Measurements from ENCODE around the gene MUC20. TPM values are rescaled to one million over a fixed set of nuclear protein-coding genes. Genes with fewer than 3 reads are reported as not detected.
"Not testable (repeated sequence)": the region's sequence is repeated elsewhere in the genome, so short reads cannot be mapped to it uniquely, and the experiment has no call there.

Gene MUC20
- total and polyA plus RNA-seq, 9 donors, result 1.5 to 25.5 (median 11.0) TPM

DNA sequence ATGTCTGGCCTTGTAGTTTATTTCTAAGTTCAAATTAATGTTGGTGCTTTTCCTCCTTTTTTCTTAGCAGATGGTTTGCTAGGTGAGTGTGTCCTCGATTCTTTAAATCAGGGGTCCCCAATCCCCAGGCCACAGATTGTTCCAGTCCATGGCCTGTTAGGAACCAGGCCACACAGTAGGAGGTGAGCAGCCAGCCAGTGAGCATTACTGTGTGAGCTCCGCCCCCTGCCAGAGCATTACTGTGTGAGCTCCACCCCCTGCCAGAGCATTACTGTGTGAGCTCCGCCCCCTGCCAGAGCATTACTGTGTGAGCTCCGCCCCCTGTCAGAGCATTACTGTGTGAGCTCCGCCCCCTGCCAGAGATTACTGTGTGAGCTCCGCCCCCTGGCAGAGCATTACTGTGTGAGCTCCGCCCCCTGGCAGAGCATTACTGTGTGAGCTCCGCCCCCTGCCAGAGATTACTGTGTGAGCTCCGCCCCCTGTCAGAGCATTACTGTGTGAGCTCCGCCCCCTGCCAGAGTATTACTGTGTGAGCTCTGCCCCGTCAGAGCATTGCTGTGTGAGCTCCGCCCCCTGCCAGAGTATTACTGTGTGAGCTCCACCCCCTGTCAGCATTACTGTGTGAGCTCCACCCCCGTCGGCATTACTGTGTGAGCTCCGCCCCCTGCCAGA is 34.1 kb upstream of the MUC20 start:
- H3K36me3 ChIP-seq; intact Hi-C loops (cut with DNase I); DNase-seq; H3K9me3 ChIP-seq; H3K27me3 ChIP-seq; H3K27ac ChIP-seq; H3K4me1 ChIP-seq (ENCODE audit: insufficient read depth); H3K4me3 ChIP-seq: not testable (repeated sequence)
- 88 to 94% (median 89%) methylated on average over 3 to 14 of the region's 15 CpGs for WGBS, 3 donors

DNA sequence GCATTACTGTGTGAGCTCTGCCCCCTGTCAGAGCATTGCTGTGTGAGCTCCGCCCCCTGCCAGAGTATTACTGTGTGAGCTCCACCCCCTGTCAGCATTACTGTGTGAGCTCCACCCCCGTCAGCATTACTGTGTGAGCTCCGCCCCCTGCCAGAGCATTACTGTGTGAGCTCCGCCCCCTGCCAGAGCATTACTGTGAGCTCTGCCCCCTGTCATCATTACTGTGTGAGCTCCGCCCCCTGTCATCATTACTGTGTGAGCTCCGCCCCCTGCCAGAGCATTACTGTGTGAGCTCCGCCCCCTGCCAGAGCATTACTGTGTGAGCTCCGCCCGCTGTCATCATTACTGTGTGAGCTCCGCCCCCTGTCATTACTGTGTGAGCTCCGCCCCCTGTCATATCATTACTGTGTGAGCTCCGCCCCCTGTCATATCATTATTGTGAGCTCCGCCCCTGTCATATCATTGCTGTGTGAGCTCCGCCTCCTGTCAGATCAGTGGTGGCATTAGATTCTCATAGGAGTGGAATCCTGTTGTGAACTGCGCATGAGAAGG is 33.5 kb upstream of the MUC20 start:
- DNase-seq; H3K4me3 ChIP-seq; H3K4me1 ChIP-seq (ENCODE audit: insufficient read depth); H3K27me3 ChIP-seq; H3K9me3 ChIP-seq; H3K36me3 ChIP-seq; intact Hi-C loops (cut with DNase I): not testable (repeated sequence)
- H3K27ac ChIP-seq, result peak overlapping the region in 1 of 2 donors; percentile 40
- WGBS, 3 donors, result 93 to 96% (median 95%) methylated on average over 13 to 15 of the region's 15 CpGs

DNA sequence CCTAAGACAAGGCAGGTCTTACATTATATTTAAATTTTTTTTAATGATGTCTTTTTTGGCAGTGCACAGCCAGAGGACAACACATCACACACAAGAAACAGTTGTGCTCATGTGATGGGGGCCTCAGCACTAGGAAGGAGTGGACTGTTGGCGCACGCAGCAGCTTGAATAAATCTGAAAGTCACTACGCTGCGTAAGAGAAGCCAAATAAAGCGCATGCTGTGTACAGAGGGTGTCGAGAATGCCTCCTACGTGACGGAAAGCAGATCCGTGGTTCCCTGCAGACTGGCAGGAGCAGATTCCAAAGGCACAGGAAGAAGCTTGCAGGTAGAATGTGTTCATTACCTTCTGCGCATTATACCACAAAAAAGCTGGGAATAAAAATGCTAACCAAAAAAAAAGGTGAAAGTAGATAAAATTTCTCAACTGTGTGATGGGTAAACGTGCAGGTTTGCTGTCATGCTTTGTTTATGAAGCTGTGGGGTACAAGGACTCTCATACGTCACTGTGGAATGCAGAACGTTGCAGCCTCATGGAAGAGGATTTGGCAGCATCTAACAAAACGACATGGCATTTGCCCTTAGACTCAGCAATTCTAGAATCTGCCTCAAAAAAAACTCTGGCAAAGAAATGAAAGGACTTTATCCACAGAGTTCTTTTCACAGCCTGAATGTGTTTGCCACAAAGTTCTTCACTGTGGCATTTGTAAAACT is 32.2 kb upstream of the MUC20 start:
- DNase-seq; H3K27ac ChIP-seq; H3K9me3 ChIP-seq; H3K27me3 ChIP-seq; H3K4me3 ChIP-seq; H3K36me3 ChIP-seq; intact Hi-C loops (cut with DNase I); H3K4me1 ChIP-seq (ENCODE audit: insufficient read depth): not testable (repeated sequence)
- WGBS, 3 donors, result 24 to 36% (median 26%) methylated on average over 5 to 8 of the region's 14 CpGs

DNA sequence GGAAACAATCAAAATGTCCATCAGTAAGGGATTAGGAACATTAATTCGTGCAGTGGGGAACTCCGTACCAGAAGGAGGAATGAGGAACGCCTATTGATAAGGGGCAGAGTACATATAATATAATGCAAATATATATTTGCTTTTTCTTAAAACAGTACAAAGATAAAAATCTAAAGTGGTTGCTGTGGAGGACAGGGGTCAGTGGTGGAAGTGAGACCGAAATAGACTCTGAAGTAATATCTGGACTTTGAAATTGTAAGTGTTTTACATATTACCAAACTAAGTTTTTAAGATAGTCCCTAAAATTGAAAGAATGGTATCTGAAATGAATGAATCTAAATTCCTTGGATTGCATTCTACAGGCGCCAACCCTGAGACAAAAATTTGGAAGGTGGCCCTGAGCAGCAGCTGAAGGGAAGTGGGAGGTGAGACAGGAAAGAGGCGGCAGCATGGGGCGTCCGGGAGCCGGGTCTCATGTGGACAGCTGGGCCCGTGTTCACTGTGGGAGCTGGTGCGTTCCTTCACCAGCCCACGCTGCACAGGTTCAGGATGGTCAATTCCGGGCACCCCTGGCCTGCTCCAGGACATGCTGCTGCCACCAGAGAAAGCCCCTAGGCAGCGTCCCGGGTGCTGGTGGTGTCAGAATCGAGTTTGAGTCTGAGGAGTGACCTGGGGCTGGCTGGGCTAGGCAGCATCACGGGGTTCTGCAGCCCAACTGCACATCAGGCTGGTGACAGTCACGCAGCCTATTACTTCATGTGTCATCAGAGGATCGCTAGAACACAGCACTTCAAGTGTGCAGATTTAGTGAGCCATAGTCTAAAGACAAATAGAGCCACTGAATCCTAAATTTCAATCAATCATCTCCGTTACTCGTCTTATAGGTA is 31.4 kb upstream of the MUC20 start:
- peak in 2 of 5 donors; percentile 34 to 46 for DNase-seq
- H3K27ac ChIP-seq, result not testable (repeated sequence)

GRCh38 chr3:195690951-195691350 is 29.8 kb upstream of the MUC20 start:
- no peaks in the 10 kb centered on the region for H3K27me3 ChIP-seq
- peaks cover 2% of the 10 kb centered on the region for H3K4me1 ChIP-seq (ENCODE audit: insufficient read depth)
- H3K4me3 ChIP-seq, result no peak overlapping the region
- H3K9me3 ChIP-seq, result no peaks in the 10 kb centered on the region
- TF ChIP-seq POLR2A (IDR thresholded peaks at IDR 0.05) (no peak), CTCF (IDR thresholded peaks at IDR 0.05) (no peak), EP300 (IDR thresholded peaks at IDR 0.05) (no peak)
- H3K27ac ChIP-seq, result no peak overlapping the region
- H3K36me3 ChIP-seq, result no peaks in the 10 kb centered on the region
- 73 to 93% (median 88%) methylated on average over 9 of the region's 9 CpGs for WGBS, 3 donors
- no peak for DNase-seq
- intact Hi-C loops (cut with DNase I), result no loop called here

More for the DNA sequence above, 31.4 kb upstream of the MUC20 start:
- H3K9me3 ChIP-seq; H3K27me3 ChIP-seq; intact Hi-C loops (cut with DNase I); H3K36me3 ChIP-seq; H3K4me1 ChIP-seq (ENCODE audit: insufficient read depth); H3K4me3 ChIP-seq: not testable (repeated sequence)
- 45 to 59% (median 46%) methylated on average over 21 of the region's 21 CpGs for WGBS, 3 donors

DNA sequence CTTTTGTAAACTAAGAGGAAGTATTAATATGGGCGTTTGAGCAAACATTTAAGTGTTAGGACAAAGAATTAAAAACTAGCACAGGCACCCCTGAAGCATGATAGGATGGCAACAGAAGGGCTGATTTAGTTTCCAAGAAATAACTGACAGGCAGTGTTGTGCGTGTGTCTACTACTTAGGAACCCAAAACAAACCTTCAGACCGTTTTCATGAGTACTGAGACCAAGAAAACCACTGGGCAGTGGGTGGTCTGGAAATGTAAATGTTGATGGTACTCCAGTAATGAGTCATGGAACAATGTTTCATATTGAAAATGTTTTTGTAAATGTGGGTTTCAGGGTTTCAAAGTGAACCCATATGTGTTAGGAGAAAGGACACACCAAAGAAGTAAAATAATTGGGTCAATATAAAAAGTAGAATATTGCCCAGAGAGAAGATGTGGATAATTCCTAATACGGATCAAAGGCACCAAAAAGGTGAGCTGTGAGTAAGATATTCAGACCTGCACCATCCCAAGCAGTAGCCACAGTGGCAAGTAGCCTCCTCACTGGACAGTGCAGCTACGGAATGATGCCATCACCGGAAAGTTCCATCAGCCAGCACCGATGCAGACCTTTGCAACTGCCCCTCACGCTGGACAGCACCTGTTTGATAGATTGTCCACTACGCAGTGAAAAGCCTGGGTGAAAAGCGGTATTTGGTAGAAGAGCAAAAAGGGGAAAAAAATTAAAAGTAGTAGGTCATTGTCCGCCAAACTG is 29.0 kb upstream of the MUC20 start:
- H3K36me3 ChIP-seq; H3K9me3 ChIP-seq; H3K27me3 ChIP-seq; intact Hi-C loops (cut with DNase I); DNase-seq; H3K27ac ChIP-seq; H3K4me1 ChIP-seq (ENCODE audit: insufficient read depth); H3K4me3 ChIP-seq: not testable (repeated sequence)
- WGBS, 3 donors, result 68 to 88% (median 79%) methylated on average over 8 to 11 of the region's 11 CpGs

All from ovary (tissue), 9 donors.